Vagina (tissue), 2 donors: ENCODE data around the gene DDX56.

Experiments used
- CTCF ChIP-seq, 3 experiments: fragments of 450-650 bp in 2 of 3; fragments of 200-600 bp in 1 of 3; sonication (generic) in 1 of 3; IDR thresholded peaks; one replicate each; pipeline ENCODE4 v1.5.1; 2017 to 2019; ENCODE audit warnings: antibody characterized with exemption in 3 of 3, mild to moderate bottlenecking in 2 of 3, moderate library complexity in 2 of 3
- POLR2A ChIP-seq, 2 donors: fragments of 450-650 bp; IDR thresholded peaks; one replicate each; pipeline ENCODE4 v1.6.1; 2017; ENCODE audit warnings: antibody characterized with exemption in 2 of 2, mild to moderate bottlenecking in 2 of 2, moderate library complexity in 2 of 2
- POLR2AphosphoS5 ChIP-seq, 2 donors: sonication (generic); formaldehyde crosslinking; IDR thresholded peaks; one replicate each; pipeline ENCODE4 v1.9.0; 2017; ENCODE audit warnings: antibody characterized with exemption in 2 of 2, mild to moderate bottlenecking in 2 of 2, low read depth in 1 of 2; ENCODE audit not compliant: insufficient read depth in 1 of 2

- TF ChIP-seq POLR2A (IDR thresholded peaks at IDR 0.05) (no peak), CTCF (IDR thresholded peaks at IDR 0.05) (no peak), POLR2AphosphoS5 (IDR thresholded peaks at IDR 0.05; ENCODE audit: insufficient read depth in 1 of 2, low read depth in 1 of 2) (no peak)
These were observed 5.8 kb downstream of the DDX56 start for GRCh38 chr7:44567884-44568283.
